HG02970 (cell line): ENCODE measurements around the gene PDCD5.
"Not testable (repeated sequence)": the region's sequence is repeated elsewhere in the genome, so short reads cannot be mapped to it uniquely, and the experiment has no call there.

Experiments used
- ATAC-seq: cut with Tn5 transposase; IDR thresholded peaks from one replicate; pipeline ENCODE4 v1.9.1; 2021; ENCODE audit warnings: mild to moderate bottlenecking, moderate library complexity, moderate number of reproducible peaks; ENCODE audit not compliant: unreplicated experiment, low FRiP score

Gene PDCD5

GRCh38 chr19:32580901-32581704, at the start of gene PDCD5:
PDCD5 (plus strand) TSS chr19:32581190; CDS start chr19:32581262, 72 bp downstream.
- ATAC-seq, result peak; percentile 97

GRCh38 chr19:32532233-32532632, 48.8 kb upstream of the PDCD5 start:
- no peak for ATAC-seq

- ATAC-seq, result no peak
Measured at GRCh38 chr19:32537580-32537979, 43.4 kb upstream of the PDCD5 start.

GRCh38 chr19:32539240-32539916, 41.6 kb upstream of the PDCD5 start:
- no peak for ATAC-seq

- ATAC-seq, result no peak
Measured at GRCh38 chr19:32540621-32541020, 40.4 kb upstream of the PDCD5 start.

GRCh38 chr19:32541376-32541775, 39.6 kb upstream of the PDCD5 start:
- not testable (repeated sequence) for ATAC-seq

GRCh38 chr19:32542477-32543108, 38.4 kb upstream of the PDCD5 start:
- no peak for ATAC-seq

- no peak for ATAC-seq
Measured at GRCh38 chr19:32543115-32543900, 37.7 kb upstream of the PDCD5 start.

GRCh38 chr19:32544917-32545316, 36.1 kb upstream of the PDCD5 start:
- no peak for ATAC-seq

- no peak for ATAC-seq
Measured at GRCh38 chr19:32550666-32551065, 30.3 kb upstream of the PDCD5 start.

- no peak for ATAC-seq
Measured at GRCh38 chr19:32555786-32556185, 25.2 kb upstream of the PDCD5 start.

- ATAC-seq, result no peak
Measured at GRCh38 chr19:32558607-32559228, 22.3 kb upstream of the PDCD5 start.

- ATAC-seq, result no peak
Measured at GRCh38 chr19:32563761-32564160, 17.2 kb upstream of the PDCD5 start.

- ATAC-seq, result no peak
Measured at GRCh38 chr19:32566246-32566830, 14.7 kb upstream of the PDCD5 start.

- no peak for ATAC-seq
Measured at GRCh38 chr19:32567486-32567885, 13.5 kb upstream of the PDCD5 start.

GRCh38 chr19:32570081-32570785, 10.8 kb upstream of the PDCD5 start:
- ATAC-seq, result no peak

- not testable (repeated sequence) for ATAC-seq
Measured at GRCh38 chr19:32571471-32572075, 9.4 kb upstream of the PDCD5 start.

GRCh38 chr19:32572700-32573491, 8.1 kb upstream of the PDCD5 start:
- not testable (repeated sequence) for ATAC-seq
